CD4-positive, alpha-beta T cell treated with Interleukin-1 beta for 1 hour (primary cell): ENCODE data around the gene ADAMTS12.
"Not testable (repeated sequence)": the region's sequence is repeated elsewhere in the genome, so short reads cannot be mapped to it uniquely, and the experiment has no call there.

Experiments
- DNase-seq, 2 donors: peaks; one replicate each; pipeline ENCODE4 v3.0.0-alpha.2; 2020 to 2022

Gene ADAMTS12

GRCh38 chr5:33576726-33577590 lies 314.8 kb downstream of the ADAMTS12 start:
- no peak for DNase-seq

- no peak for DNase-seq
Measured at GRCh38 chr5:33565324-33565723, 326.5 kb downstream of the ADAMTS12 start.

- DNase-seq, result no peak
Measured at GRCh38 chr5:33563983-33564908, 327.5 kb downstream of the ADAMTS12 start.

GRCh38 chr5:33563530-33563929 lies 328.3 kb downstream of the ADAMTS12 start:
- DNase-seq, result no peak

- DNase-seq, result no peak
Measured at GRCh38 chr5:33558489-33558888, 333.3 kb downstream of the ADAMTS12 start.

- no peak for DNase-seq
Measured at GRCh38 chr5:33557605-33558004, 334.2 kb downstream of the ADAMTS12 start.

- DNase-seq, result no peak
Measured at GRCh38 chr5:33556330-33557328, 335.2 kb downstream of the ADAMTS12 start.

GRCh38 chr5:33549982-33550567 lies 341.7 kb downstream of the ADAMTS12 start:
- DNase-seq, result no peak

- DNase-seq, result not testable (repeated sequence)
Measured at GRCh38 chr5:33539790-33540189, 352.0 kb downstream of the ADAMTS12 start.

- DNase-seq, result no peak
Measured at GRCh38 chr5:33539212-33539611, 352.6 kb downstream of the ADAMTS12 start.

- DNase-seq, result no peak
Measured at GRCh38 chr5:33538201-33538600, 353.6 kb downstream of the ADAMTS12 start.

GRCh38 chr5:33537240-33537639 lies 354.6 kb downstream of the ADAMTS12 start:
- no peak for DNase-seq

- no peak for DNase-seq
Measured at GRCh38 chr5:33536802-33537201, 355.0 kb downstream of the ADAMTS12 start.

- no peak for DNase-seq
Measured at GRCh38 chr5:33531824-33532223, 360.0 kb downstream of the ADAMTS12 start.

GRCh38 chr5:33531037-33531298 lies 360.8 kb downstream of the ADAMTS12 start:
- DNase-seq, result no peak

GRCh38 chr5:33530183-33531036 lies 361.4 kb downstream of the ADAMTS12 start:
- DNase-seq, result no peak

GRCh38 chr5:33527696-33528095 lies 364.1 kb downstream of the ADAMTS12 start:
- no peak for DNase-seq

GRCh38 chr5:33526755-33527154 lies 365.0 kb downstream of the ADAMTS12 start:
- no peak for DNase-seq

GRCh38 chr5:33524476-33524875 lies 367.3 kb downstream of the ADAMTS12 start:
- no peak for DNase-seq

GRCh38 chr5:33523208-33523771 lies 368.5 kb downstream of the ADAMTS12 start:
- DNase-seq, result no peak

GRCh38 chr5:33516421-33516820 lies 375.4 kb downstream of the ADAMTS12 start:
- DNase-seq, result no peak
